HG02840 (cell line): ENCODE data around the gene AFAP1.

ENCODE experiments used
- ATAC-seq: cut with Tn5 transposase; IDR thresholded peaks from one replicate; pipeline ENCODE4 v1.9.1; 2021; ENCODE audit warnings: mild to moderate bottlenecking, moderate library complexity, moderate number of reproducible peaks; ENCODE audit not compliant: unreplicated experiment, low FRiP score

AFAP1 gene

GRCh38 chr4:7826176-7826908 is 113.3 kb downstream of the AFAP1 start:
- no peak for ATAC-seq

DNA sequence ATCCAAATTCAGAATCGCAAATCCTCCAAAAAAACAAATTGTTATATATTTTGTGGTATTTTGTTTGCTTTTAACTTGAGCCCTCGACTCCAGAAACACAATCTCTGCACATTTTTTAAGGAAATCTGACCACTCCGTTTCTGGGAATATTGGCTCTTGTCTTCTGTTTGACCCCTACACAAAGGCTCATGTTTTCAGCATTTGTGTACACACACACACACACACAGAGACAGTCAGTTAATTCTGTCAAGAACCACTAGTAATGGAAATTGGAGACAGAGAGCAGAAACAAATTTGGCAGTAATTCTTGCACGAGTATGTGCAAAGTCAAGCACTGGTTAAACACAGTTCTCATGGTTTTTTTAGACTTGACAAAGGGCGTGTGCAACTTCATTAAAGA is 115.4 kb downstream of the AFAP1 start:
- ATAC-seq = no peak

DNA sequence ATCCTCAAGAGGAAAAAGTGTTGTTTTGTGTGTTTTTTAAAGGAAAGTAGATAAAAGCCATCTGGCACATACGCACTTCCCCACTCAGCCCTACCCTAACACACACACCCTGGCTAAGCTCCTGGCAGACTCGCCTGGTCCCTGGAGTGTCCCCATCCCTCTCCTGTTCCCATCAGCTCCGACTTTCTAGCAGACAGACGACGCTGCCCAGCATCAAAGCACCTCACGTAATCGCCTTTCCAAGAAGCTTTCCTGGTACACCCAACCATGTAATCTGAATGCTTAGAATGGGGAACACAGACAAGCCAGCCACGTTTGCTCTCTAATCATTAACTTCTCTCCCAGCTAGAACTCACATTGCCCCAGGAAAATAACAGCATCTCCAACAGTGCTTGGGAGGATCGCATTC is 116.2 kb downstream of the AFAP1 start:
- no peak for ATAC-seq

DNA sequence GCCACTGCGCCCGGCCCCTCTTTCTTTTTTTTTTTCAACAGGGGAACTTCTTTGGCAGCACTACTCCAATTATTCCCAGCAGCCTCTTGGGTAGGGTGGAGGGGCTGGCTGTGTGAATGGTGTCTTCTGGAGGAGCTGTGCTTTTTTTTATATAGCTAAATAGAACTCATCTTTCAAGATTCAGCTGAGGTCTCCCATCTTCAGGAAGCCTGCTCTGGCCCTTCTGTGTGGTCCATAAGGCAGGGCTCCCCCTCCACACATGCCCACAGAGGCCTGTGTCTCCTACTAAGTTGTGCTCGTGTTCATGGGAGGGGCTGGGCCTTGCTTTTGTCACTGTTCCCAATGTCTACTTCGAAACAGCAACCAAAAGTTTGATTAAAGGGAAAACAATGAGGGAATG is 116.8 kb downstream of the AFAP1 start:
- no peak for ATAC-seq

- ATAC-seq = no peak
Measured at GRCh38 chr4:7822137-7822505, 117.5 kb downstream of the AFAP1 start.

GRCh38 chr4:7821245-7822136 is 118.2 kb downstream of the AFAP1 start:
- no peak for ATAC-seq

DNA sequence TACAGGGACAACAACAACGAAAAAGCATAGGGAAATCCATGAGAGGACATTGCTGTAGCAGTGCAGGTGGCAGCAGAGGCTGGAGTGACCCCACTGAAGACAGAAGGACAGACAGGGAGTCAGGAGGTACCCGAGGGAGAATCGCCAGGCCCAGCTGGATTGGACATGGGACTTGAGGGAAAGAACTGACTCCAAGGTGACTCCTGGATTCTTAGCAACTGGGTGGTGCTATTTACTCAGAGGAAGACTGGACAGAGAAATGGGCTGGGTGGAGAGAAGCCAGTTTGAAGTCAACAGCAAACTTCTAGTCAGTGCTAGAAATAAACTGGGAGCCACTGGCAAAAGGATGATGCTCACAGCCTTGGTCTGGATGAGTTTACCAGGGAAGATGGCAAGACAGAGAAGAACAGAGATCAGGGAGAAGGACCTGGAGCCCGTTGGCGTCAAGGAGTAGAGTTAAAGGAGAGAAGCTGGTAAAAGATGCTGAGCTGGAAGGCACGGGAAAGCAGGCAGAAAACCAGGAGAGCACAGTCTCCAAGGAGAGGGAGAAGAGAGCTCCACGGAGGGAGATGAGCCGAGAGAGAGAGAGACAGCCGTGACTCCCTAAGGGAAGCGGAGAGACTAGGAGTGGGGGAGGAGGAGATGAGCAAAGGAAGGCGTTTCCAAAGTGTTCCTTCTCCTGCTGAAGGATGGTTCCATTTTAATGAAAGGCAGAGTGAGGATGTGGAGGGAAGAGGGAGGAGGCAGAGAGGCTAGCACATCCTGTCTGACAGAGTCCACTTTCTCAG is 119.4 kb downstream of the AFAP1 start:
- ATAC-seq = no peak

DNA sequence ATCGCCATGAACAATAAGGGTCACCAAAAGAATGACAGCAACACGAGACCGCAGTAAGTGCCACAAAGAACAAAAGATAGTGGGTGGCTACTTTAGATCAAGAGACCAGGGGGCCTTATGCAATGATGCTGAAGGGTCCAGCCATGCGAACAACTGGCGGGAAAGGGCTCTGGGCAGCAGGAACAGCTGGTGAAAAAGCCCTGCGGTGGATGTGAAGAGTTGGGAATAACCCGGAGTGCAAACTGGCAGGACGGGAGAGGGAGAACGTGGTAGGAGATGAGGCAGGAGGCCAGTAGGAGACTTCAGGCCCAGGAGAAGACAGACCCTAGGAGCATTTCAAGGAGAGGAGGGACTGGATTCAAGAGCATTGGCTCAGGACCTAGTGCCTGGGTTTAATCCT is 120.2 kb downstream of the AFAP1 start:
- ATAC-seq = no peak

DNA sequence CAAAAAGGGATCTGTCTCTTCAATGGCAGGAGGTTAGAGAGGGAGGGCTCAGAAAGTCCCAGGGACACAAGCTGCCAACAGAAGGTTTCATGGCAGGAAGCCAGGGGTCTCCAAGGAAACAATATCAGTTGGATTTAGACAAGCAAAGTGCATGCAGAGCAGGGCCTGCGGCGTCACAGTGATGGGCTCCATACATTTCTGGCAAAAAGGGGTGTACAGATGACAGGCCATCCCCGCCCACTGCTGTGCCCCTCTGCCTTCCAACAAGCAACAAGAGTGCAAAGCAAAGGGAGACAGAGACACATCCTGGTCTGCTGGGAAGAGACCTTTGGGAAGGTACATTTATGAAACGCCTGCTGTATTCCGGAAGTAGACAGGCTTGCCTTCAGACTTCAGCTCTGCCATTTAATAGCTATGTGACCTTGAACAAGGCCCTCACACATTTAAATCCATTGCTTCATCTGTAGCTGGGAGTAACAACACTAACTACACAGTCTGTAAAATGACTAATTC is 121.2 kb downstream of the AFAP1 start:
- ATAC-seq = no peak

DNA sequence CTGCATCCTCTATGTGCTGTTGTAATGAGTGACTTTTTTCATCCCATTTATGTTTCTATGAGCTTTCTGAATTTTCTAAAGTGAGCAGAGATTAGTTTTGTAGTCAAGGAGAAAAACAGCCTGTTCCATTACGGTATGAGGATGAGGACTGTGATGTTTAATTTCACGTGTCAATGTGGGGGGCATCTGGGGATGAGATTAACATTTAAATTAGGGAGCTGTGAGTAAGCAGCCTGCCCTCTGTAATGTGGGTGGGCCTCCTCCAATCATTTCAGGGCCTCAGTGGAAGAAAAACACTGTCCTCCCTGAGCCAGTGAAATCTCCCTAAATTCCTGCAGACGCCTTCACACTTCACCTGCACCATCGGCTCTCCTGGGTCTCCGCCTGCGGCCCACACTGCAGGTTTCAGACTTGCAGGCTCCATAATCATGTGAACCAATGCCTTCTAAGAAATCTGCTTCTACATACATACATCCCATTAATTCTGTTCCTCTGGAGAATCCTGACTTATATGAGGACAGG is 121.7 kb downstream of the AFAP1 start:
- no peak for ATAC-seq

DNA sequence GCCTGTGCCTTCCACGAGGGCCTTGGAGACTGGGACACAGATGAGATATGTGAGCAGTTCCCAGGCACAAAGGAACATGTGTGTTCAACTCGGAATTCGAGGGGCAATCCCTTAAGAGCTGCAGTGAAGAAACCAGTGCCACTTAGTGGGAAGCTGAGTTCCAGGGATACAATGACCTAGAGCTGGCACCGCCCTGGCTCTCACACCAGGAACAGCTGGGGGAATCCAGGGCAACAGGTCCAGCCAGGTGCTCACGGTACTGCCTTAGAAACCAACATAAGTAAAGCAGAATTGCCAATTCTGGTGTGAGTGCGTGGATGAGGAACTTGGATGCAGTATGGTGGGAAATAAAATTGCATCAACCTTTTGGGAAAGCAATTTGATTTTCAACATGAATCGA is 122.9 kb downstream of the AFAP1 start:
- no peak for ATAC-seq

- no peak for ATAC-seq
Measured at GRCh38 chr4:7815981-7816380, 123.7 kb downstream of the AFAP1 start.

DNA sequence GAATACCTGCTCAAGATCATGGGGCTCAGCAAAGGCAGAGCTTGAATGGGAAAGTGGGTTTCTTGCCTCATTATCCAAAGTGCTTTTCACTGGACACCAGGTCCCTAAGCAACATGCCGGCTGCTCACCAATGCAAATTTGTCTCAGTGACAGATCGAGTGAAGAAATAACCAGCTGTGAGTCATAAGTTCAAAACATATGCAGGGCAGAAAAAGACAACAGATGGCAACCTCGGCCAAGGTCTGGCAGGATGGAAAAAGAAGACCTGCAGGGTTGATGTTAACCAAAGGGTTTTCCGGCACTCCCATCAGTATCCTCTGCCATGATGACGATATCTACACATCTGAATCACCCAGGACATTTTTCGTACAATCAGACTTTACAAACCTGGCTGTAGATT is 124.1 kb downstream of the AFAP1 start:
- no peak for ATAC-seq

DNA sequence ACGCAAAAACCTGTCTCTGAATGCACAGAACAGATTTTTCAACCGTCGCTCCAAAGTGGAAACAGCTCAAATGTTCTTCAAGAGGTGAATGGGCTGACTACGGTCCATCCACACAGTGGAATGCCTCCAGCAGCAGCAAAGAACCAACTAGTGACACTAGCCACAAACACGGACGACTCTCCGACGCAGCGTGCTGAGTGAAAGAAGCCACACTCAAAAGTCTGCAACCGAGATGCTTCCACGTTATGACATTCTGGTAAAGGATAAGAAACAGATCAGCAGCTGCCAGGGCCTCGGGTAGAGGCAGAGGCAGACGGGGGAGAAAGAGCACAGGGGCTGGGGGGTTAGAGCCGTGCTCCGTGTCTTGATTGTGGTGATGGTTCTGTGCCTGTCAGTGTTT is 125.2 kb downstream of the AFAP1 start:
- no peak for ATAC-seq

DNA sequence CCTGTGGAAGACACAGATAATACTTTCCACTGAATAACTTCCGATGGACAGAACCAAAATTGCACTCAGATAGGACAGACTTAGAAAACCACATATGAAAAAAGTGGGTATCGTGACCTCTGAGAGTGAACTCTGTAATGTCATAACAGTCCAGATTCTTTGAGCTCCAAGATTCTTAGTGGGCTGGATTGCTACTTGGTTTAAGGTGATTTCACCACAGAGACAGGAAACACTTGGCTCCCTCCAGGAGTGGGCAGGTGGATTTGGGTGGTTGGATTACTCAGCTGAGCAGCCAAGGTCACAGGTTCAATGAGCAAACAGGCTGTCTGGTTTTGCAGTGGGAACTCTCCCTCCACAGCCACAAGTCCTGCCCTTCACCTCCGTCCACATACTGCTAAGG is 126.0 kb downstream of the AFAP1 start:
- ATAC-seq = no peak

DNA sequence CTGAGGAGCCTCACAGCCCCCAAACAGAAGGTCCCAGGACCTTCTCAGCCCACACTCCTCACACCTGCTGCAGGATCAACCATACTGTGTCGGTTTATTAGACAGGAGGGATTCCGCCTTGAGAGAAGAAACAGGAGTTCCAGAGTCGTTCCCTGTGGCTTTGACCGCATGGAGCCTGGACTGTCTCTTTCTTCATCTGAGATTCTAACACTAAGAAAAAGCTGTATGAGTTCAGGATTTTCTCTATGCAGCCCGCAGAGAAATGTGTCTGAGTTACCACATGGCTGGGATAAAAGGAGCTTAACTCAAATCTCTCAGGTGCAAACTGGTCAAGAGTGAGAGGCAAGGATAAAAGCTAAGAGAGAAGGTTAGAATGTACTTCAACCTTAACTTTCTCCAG is 126.7 kb downstream of the AFAP1 start:
- no peak for ATAC-seq

DNA sequence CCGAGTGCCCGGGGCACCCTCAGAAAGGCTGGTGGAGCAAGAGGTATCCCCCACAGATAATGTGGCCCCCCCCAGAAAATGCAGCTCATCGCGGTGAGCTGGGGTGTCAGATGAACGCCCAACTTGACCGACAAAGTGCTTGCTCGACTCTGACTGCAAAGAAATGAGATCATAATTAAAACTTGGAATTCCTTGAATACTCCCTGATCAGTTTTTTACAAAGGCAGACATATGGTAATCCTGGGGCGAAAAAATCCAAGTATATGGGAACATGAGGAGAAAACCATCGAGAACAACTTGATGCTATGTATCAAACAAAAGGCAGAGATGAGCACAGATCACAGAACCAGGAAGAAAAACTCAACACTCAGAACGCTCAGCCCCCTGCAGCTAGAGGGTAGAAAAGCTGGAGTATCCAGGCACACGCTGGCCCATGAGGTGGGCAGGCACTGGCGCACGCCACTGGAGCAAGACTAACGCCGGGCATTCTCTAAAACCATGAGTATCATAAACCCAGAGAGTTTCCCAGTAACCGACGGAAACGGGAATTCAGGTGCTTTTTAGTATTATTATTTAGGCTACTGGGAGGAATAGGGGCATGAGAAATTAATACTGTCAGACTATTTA is 127.3 kb downstream of the AFAP1 start:
- no peak for ATAC-seq

- no peak for ATAC-seq
Measured at GRCh38 chr4:7811536-7812191, 128.0 kb downstream of the AFAP1 start.

DNA sequence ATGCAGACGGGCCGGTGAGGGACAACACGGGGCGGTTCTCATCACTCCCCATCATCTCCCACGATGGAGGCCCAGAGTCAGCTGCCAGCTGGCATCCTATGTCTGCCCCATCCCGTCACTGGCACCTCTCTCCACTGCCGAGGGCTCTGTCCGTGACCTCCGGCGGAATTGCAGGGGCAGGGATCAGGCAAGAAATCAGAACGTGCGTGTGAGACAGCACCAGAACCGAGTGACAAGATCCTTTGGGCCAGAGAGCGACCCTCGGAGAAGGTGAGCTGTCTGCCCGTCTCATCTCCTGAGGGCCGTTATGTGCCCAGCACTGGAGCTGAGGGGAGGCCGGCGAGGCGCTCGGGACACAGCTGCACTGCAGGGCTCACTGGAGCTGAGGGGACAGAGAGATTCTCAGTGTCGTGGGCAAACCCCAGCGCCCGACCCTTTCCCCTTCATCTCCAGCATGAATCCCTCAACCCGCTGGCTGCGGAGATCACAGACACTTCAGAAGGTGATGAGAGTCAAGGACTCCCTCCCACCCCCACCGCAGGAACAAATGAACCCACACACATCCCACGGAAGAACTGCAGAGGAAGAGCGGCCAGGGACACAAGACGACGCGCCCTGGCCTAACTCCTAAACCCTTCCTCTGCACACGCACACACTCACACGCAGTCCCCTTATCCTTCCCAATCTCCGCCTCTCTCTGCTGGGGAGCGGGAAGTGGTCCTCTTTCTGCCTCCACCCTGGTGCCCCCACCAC is 128.7 kb downstream of the AFAP1 start:
- no peak for ATAC-seq
